LNCaP clone FGC (cell line): Measurements from ENCODE around the gene CCSER1.
"Not testable (repeated sequence)": the region's sequence is repeated elsewhere in the genome, so short reads cannot be mapped to it uniquely, and the experiment has no call there.

Experiments used
- DNase-seq: peaks from one replicate; pipeline ENCODE4 v3.0.0-alpha.2; 2011; ENCODE audit warnings: low read depth
- H3K4me3 ChIP-seq: 2 replicates; pipeline ENCODE4 v1.5.1; 2011; ENCODE audit warnings: mild to moderate bottlenecking, low read depth, low read length, control low read depth
- TF ChIP-seq, protein P1 (sequence below): IDR thresholded peaks from 2 replicates; pipeline ENCODE4 v1.5.1; 2012; ENCODE audit warnings: mild to moderate bottlenecking; ENCODE audit not compliant: control insufficient read depth, insufficient read depth; ENCODE audit errors: extremely low read depth

Gene CCSER1

GRCh38 chr4:91598696-91599095, 1471.5 kb downstream of the CCSER1 start:
- no peak for DNase-seq
- TF ChIP-seq, protein P1, sequence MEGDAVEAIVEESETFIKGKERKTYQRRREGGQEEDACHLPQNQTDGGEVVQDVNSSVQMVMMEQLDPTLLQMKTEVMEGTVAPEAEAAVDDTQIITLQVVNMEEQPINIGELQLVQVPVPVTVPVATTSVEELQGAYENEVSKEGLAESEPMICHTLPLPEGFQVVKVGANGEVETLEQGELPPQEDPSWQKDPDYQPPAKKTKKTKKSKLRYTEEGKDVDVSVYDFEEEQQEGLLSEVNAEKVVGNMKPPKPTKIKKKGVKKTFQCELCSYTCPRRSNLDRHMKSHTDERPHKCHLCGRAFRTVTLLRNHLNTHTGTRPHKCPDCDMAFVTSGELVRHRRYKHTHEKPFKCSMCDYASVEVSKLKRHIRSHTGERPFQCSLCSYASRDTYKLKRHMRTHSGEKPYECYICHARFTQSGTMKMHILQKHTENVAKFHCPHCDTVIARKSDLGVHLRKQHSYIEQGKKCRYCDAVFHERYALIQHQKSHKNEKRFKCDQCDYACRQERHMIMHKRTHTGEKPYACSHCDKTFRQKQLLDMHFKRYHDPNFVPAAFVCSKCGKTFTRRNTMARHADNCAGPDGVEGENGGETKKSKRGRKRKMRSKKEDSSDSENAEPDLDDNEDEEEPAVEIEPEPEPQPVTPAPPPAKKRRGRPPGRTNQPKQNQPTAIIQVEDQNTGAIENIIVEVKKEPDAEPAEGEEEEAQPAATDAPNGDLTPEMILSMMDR: no peak
- no peak overlapping the region for H3K4me3 ChIP-seq

DNA sequence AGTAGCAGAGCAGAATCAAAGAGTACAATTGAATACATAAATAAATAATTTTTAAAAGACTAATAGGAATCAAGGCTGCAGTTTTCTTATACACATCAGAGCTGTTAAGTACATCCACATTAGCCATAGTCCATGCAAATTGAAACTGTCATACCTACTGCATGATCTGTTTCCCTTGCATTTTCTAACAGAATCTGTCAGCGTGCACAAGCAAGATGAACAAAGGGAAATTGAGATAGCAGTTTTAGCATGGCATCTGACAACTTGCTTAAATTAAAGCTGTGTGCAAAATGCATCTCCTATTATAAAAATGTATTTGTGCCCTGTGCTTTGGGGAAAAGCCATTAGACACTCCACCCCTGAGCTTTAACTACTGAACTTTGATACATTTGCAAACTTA, 1473.1 kb downstream of the CCSER1 start:
- TF ChIP-seq, protein P1: no peak
- no peak overlapping the region for H3K4me3 ChIP-seq

GRCh38 chr4:91601401-91601800, 1474.2 kb downstream of the CCSER1 start:
- TF ChIP-seq, protein P1: no peak
- no peak overlapping the region for H3K4me3 ChIP-seq
- DNase-seq: no peak

More for the DNA sequence above, 1473.1 kb downstream of the CCSER1 start:
- no peak for DNase-seq

DNA sequence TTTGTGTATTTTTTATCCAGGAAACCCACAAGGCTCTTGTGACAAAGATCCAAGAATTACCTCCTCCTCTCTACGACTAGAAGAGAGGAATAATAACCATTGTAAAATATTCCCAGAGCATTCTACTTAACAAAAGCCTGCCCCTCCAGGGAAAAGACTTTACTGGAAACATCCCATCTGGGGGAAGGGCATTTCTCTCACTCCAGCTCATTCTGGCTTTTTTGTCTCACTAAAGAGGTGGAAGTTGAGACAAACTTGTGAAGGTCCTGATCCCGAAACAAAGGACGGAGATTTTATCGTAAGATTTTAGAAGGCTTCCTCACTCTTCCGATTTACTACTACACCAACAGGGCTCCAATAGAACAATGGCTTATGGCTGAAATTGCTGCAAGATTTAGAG, 1484.6 kb downstream of the CCSER1 start:
- H3K4me3 ChIP-seq: no peak overlapping the region
- TF ChIP-seq, protein P1: no peak
- no peak for DNase-seq

DNA sequence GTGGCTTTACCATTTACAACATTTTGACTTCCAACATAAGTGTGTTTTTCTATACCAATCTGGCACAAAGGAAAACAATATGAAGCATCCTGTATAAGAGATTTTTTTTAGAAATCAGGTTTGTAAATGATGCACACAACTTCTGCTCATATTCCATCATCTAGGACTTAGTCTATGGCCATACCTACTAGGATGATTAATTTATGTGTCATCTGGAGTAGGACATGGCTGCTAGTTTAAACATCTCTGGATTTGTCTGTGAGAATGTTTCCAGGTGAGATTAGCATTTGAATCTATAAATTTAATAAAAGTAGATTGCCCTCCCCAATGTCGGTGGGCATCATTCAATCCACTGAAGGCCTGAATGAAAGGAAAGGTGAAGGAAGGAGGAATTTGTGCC, 1493.8 kb downstream of the CCSER1 start:
- H3K4me3 ChIP-seq: no peak overlapping the region
- TF ChIP-seq, protein P1: no peak
- DNase-seq: no peak

- DNase-seq: no peak
- TF ChIP-seq, protein P1: no peak
- no peak overlapping the region for H3K4me3 ChIP-seq
Observed at GRCh38 chr4:91621446-91621845, 1494.3 kb downstream of the CCSER1 start.

GRCh38 chr4:91622925-91623602, 1495.9 kb downstream of the CCSER1 start:
- no peak overlapping the region for H3K4me3 ChIP-seq
- no peak for DNase-seq
- TF ChIP-seq, protein P1: no peak

- DNase-seq, H3K4me3 ChIP-seq: not testable (repeated sequence)
Observed at GRCh38 chr4:91623603-91623967, 1496.4 kb downstream of the CCSER1 start.
